Measurements from ENCODE around the gene TUBA4A.

GRCh38 chr2:219246559-219246958 is 7.2 kb downstream of the TUBA4A start:
- TF ChIP-seq POLR2AphosphoS5 (IDR thresholded peaks at IDR 0.05) (no peak), CTCF (IDR thresholded peaks at IDR 0.05 in 8 of 11, conservative IDR thresholded peaks at IDR 0.05 in 3 of 11) (no peak), POLR2A (IDR thresholded peaks at IDR 0.05) (no peak)

All from spleen (tissue), 7 donors.